Neuronal stem cell (in vitro differentiated cells): ENCODE data around the gene ALG14.

ENCODE experiments used
- DNase-seq: peaks from one replicate; pipeline ENCODE4 v3.0.0-alpha.2; 2013; ENCODE audit warnings: low spot score
- H2AFZ ChIP-seq: one replicate; pipeline ENCODE4 v1.6.1; 2013; ENCODE audit warnings: mild to moderate bottlenecking, low read length, inconsistent platforms
- H2AK5ac ChIP-seq: 2 replicates; pipeline ENCODE4 v1.6.1; 2013; ENCODE audit warnings: low read depth, mild to moderate bottlenecking, inconsistent platforms, low read length, moderate library complexity, mixed read lengths
- H2BK120ac ChIP-seq: 2 replicates; pipeline ENCODE4 v1.6.1; 2013; ENCODE audit warnings: low read depth, mild to moderate bottlenecking, inconsistent platforms, low read length, moderate library complexity, mixed read lengths
- H2BK12ac ChIP-seq: one replicate; pipeline ENCODE4 v1.6.1; 2013; ENCODE audit warnings: low read length, inconsistent platforms
- H2BK15ac ChIP-seq: 2 replicates; pipeline ENCODE4 v1.6.1; 2013; ENCODE audit warnings: mild to moderate bottlenecking, low read length, inconsistent platforms, mixed read lengths
- H2BK5ac ChIP-seq: one replicate; pipeline ENCODE4 v1.6.1; 2013; ENCODE audit warnings: inconsistent platforms, mild to moderate bottlenecking, low read length, moderate library complexity
- H3K14ac ChIP-seq: one replicate; pipeline ENCODE4 v1.6.1; 2013; ENCODE audit warnings: low read length, inconsistent platforms
- H3K18ac ChIP-seq: 2 replicates; pipeline ENCODE4 v1.6.1; 2013; ENCODE audit warnings: low read length, inconsistent platforms
- H3K23ac ChIP-seq: 2 replicates; pipeline ENCODE4 v1.6.1; 2013; ENCODE audit warnings: low read depth, mild to moderate bottlenecking, mixed read lengths, low read length, inconsistent platforms; ENCODE audit not compliant: poor library complexity
- H3K27ac ChIP-seq: replicated peaks from 3 replicates; pipeline ENCODE4 v1.5.1; 2013; ENCODE audit warnings: low read length, inconsistent platforms
- H3K27me3 ChIP-seq, 3 experiments: 2 replicates each; pipeline ENCODE4 v1.6.1; 2013; ENCODE audit warnings: low read length in 3 of 3, mild to moderate bottlenecking in 2 of 3, inconsistent platforms in 1 of 3, low read depth in 1 of 3, mixed read lengths in 1 of 3, moderate library complexity in 1 of 3; ENCODE audit not compliant: control insufficient read depth in 3 of 3, insufficient read depth in 3 of 3
- H3K36me3 ChIP-seq, 2 donors: replicated peaks in 1 of 2; 2 replicates each; pipeline ENCODE4 v1.6.1; 2013; ENCODE audit warnings: low read length in 2 of 2; ENCODE audit not compliant: control insufficient read depth in 2 of 2, insufficient read depth in 2 of 2
- H3K4ac ChIP-seq: 2 replicates; pipeline ENCODE4 v1.6.1; 2013; ENCODE audit warnings: inconsistent platforms, mild to moderate bottlenecking, low read length, moderate library complexity
- H3K4me1 ChIP-seq, 2 donors: 1 replicate in 1 of 2; 2 replicates in 1 of 2; pipeline ENCODE4 v1.6.1; 2013; ENCODE audit warnings: low read length in 2 of 2, low read depth in 1 of 2; ENCODE audit not compliant: control insufficient read depth in 2 of 2, insufficient read depth in 1 of 2
- H3K4me2 ChIP-seq: one replicate; pipeline ENCODE4 v1.6.1; 2013; ENCODE audit warnings: mild to moderate bottlenecking, low read length, inconsistent platforms; ENCODE audit not compliant: insufficient read depth, poor library complexity, severe bottlenecking
- H3K4me3 ChIP-seq, 2 donors: 2 replicates each; pipeline ENCODE4 v1.5.1; 2013; ENCODE audit warnings: low read length in 2 of 2, mild to moderate bottlenecking in 2 of 2, inconsistent platforms in 1 of 2, moderate library complexity in 1 of 2
- H3K79me1 ChIP-seq: one replicate; pipeline ENCODE4 v1.6.1; 2013; ENCODE audit warnings: low read depth, mild to moderate bottlenecking, inconsistent platforms, low read length, moderate library complexity
- H3K9ac ChIP-seq: one replicate; pipeline ENCODE4 v1.6.1; 2013; ENCODE audit warnings: mild to moderate bottlenecking, low read depth, low read length, inconsistent platforms; ENCODE audit not compliant: poor library complexity
- H3K9me3 ChIP-seq, 2 donors: replicated peaks in 1 of 2; 2 replicates each; pipeline versions ENCODE3 to v1.6.1; 2013; ENCODE audit warnings: low read length in 2 of 2, mild to moderate bottlenecking in 2 of 2, inconsistent platforms in 1 of 2, low read depth in 1 of 2, mixed read lengths in 1 of 2, moderate library complexity in 1 of 2; ENCODE audit not compliant: control insufficient read depth in 2 of 2, insufficient read depth in 1 of 2
- H4K8ac ChIP-seq: one replicate; pipeline ENCODE4 v1.6.1; 2013; ENCODE audit warnings: low read depth, mild to moderate bottlenecking, inconsistent platforms, low read length, moderate library complexity
- H4K91ac ChIP-seq: one replicate; pipeline ENCODE4 v1.6.1; 2013; ENCODE audit warnings: low read length, low read depth, mild to moderate bottlenecking, inconsistent platforms; ENCODE audit not compliant: poor library complexity
- WGBS, 2 donors: extraction: QIAGEN DNeasy Blood & Tissue Kit; methylation state at CpG; one replicate each; pipeline ENCODE4 v1.1.7; 2013; ENCODE audit warnings: missing lambda C conversion rate in 2 of 2, mixed read lengths in 1 of 2; ENCODE audit not compliant: insufficient read length in 2 of 2, insufficient replicate concordance in 1 of 2; ENCODE audit errors: extremely low coverage in 2 of 2; 5-methylcytosine and 5-hydroxymethylcytosine counted together

The ALG14 gene

GRCh38 chr1:95118067-95118499 is 45.3 kb upstream of the ALG14 start:
- Histone ChIP-seq H2BK12ac (no peak overlapping the region), H3K23ac (peak overlapping the region; percentile 50), H3K27ac (no peak overlapping the region), H3K9me3 (no peaks in the 10 kb centered on the region), H2AK5ac (no peak overlapping the region), H3K14ac (no peak overlapping the region), H2BK5ac (peak overlapping the region; percentile 67), H3K36me3 (no peaks in the 10 kb centered on the region), H3K4me2 (peak overlapping the region; percentile 81), H2AFZ (peak overlapping the region; percentile 96), H3K4me3 (peak overlapping the region; percentile 59 to 96), H4K8ac (no peak overlapping the region), H3K27me3 (peaks cover 0 to 76% (median 3%) of the 10 kb centered on the region in 3 experiments), H4K91ac (no peak overlapping the region), H2BK120ac (no peak overlapping the region), H3K9ac (no peak overlapping the region), H3K18ac (peak overlapping the region; percentile 92), H3K4me1 (peaks cover 0 to 2% of the 10 kb centered on the region in 2 donors), H3K79me1 (peaks cover 2% of the 10 kb centered on the region), H3K4ac (no peak overlapping the region), H2BK15ac (no peak overlapping the region)
- no CpG with 5 or more reads among the region's 10 CpGs for WGBS, 2 donors
- no peak for DNase-seq

- Histone ChIP-seq H3K14ac (no peak within 1 kb of the TSS), H3K9me3 (no peaks in the 10 kb centered on the region), H4K91ac (no peak within 1 kb of the TSS), H2BK120ac (no peak within 1 kb of the TSS), H3K36me3 (no peaks in the 10 kb centered on the region), H3K23ac (peak within 1 kb of the TSS; percentile 50), H3K79me1 (peaks cover 2% of the 10 kb centered on the region), H3K27me3 (peaks cover 0 to 75% (median 3%) of the 10 kb centered on the region in 3 experiments), H3K18ac (peak within 1 kb of the TSS; percentile 92), H3K9ac (peak within 1 kb of the TSS; percentile 79), H3K4me3 (peak within 1 kb of the TSS; percentile 59 to 96), H2BK5ac (peak within 1 kb of the TSS; percentile 67), H4K8ac (no peak within 1 kb of the TSS), H3K27ac (peak within 1 kb of the TSS; percentile 47), H2BK15ac (peak within 1 kb of the TSS; percentile 64), H2BK12ac (peak within 1 kb of the TSS; percentile 48), H3K4ac (no peak within 1 kb of the TSS), H3K4me2 (peak within 1 kb of the TSS; percentile 81), H2AK5ac (no peak within 1 kb of the TSS), H3K4me1 (peaks cover 0 to 2% of the 10 kb centered on the region in 2 donors), H2AFZ (peak within 1 kb of the TSS; percentile 96)
- DNase-seq: peak; percentile 72
- no CpG with 5 or more reads among the region's 108 CpGs for WGBS, 2 donors
Observed at GRCh38 chr1:95117207-95118066, 44.7 kb upstream of the ALG14 start, which contains the start of gene TLCD4. Gene TLCD4, plus strand, starts transcription at chr1:95117355. Its CDS starts 26,547 bp downstream, at chr1:95143902.

GRCh38 chr1:95116580-95117206 is 43.9 kb upstream of the ALG14 start:
- no peak overlapping the region for H3K9ac ChIP-seq
- H4K91ac ChIP-seq: no peak overlapping the region
- no peak overlapping the region for H4K8ac ChIP-seq
- H3K4me2 ChIP-seq: peak overlapping the region; percentile 81
- H3K36me3 ChIP-seq: no peaks in the 10 kb centered on the region
- H3K18ac ChIP-seq: peak overlapping the region; percentile 13
- H2BK15ac ChIP-seq: no peak overlapping the region
- peak overlapping the region; percentile 10 for H3K23ac ChIP-seq
- no peak overlapping the region for H2BK12ac ChIP-seq
- H2BK120ac ChIP-seq: no peak overlapping the region
- H3K4ac ChIP-seq: no peak overlapping the region
- no peak overlapping the region for H2AK5ac ChIP-seq
- peak overlapping the region; percentile 59 to 96 for H3K4me3 ChIP-seq
- DNase-seq: peak; percentile 53
- H3K14ac ChIP-seq: no peak overlapping the region
- peak overlapping the region; percentile 19 for H3K27ac ChIP-seq
- peak overlapping the region; percentile 96 for H2AFZ ChIP-seq
- no peaks in the 10 kb centered on the region for H3K9me3 ChIP-seq
- peaks cover 2% of the 10 kb centered on the region for H3K79me1 ChIP-seq
- peaks cover 0 to 2% of the 10 kb centered on the region in 2 donors for H3K4me1 ChIP-seq
- H3K27me3 ChIP-seq: peaks cover 0 to 75% (median 3%) of the 10 kb centered on the region in 3 experiments
- no CpG with 5 or more reads among the region's 17 CpGs for WGBS, 2 donors
- H2BK5ac ChIP-seq: no peak overlapping the region

- no peak for DNase-seq
- H3K36me3 ChIP-seq: no peaks in the 10 kb centered on the region
- H3K79me1 ChIP-seq: peaks cover 2% of the 10 kb centered on the region
- H3K4me2 ChIP-seq: no peak overlapping the region
- no peaks in the 10 kb centered on the region for H3K9me3 ChIP-seq
- no peak overlapping the region for H3K27ac ChIP-seq
- H2BK12ac ChIP-seq: no peak overlapping the region
- H2BK15ac ChIP-seq: no peak overlapping the region
- H3K4ac ChIP-seq: no peak overlapping the region
- no peak overlapping the region for H3K9ac ChIP-seq
- H2AFZ ChIP-seq: no peak overlapping the region
- no CpG with 5 or more reads among the region's 3 CpGs for WGBS, 2 donors
- no peak overlapping the region for H3K23ac ChIP-seq
- no peak overlapping the region for H4K91ac ChIP-seq
- no peak overlapping the region for H3K4me3 ChIP-seq
- peaks cover 0 to 2% of the 10 kb centered on the region in 2 donors for H3K4me1 ChIP-seq
- H3K18ac ChIP-seq: no peak overlapping the region
- no peak overlapping the region for H2AK5ac ChIP-seq
- H2BK5ac ChIP-seq: no peak overlapping the region
- no peak overlapping the region for H3K14ac ChIP-seq
- H2BK120ac ChIP-seq: no peak overlapping the region
- peaks cover 0 to 71% (median 3%) of the 10 kb centered on the region in 3 experiments for H3K27me3 ChIP-seq
- no peak overlapping the region for H4K8ac ChIP-seq
Observed at GRCh38 chr1:95115708-95116137, 43.0 kb upstream of the ALG14 start.
